Measurements from ENCODE around the gene RDH14. TPM values are rescaled to one million over a fixed set of nuclear protein-coding genes. Genes with fewer than 3 reads are reported as not detected.

The RDH14 gene
- total RNA-seq, 1 donor from 2014 or later: 14.2 TPM

GRCh38 chr2:18525852-18526251, 34.6 kb downstream of the RDH14 start:
- no peak for DNase-seq
- no peaks in the 10 kb centered on the region for H3K36me3 Mint-ChIP-seq (ENCODE audit: low read depth)
- no peak overlapping the region for H3K4me3 Mint-ChIP-seq
- no peak overlapping the region for H3K27ac Mint-ChIP-seq
- no peaks in the 10 kb centered on the region for H3K4me1 Mint-ChIP-seq
- H3K27me3 Mint-ChIP-seq: peaks cover 2% of the 10 kb centered on the region
- intact Hi-C loops (cut with micrococcal nuclease): no loop called here
- no peaks in the 10 kb centered on the region for H3K9me3 Mint-ChIP-seq

- H3K4me1 Mint-ChIP-seq: no peaks in the 10 kb centered on the region
- no peak for DNase-seq
- intact Hi-C loops (cut with micrococcal nuclease): no loop called here
- no peak overlapping the region for H3K4me3 Mint-ChIP-seq
- no peaks in the 10 kb centered on the region for H3K36me3 Mint-ChIP-seq (ENCODE audit: low read depth)
- no peak overlapping the region for H3K27ac Mint-ChIP-seq
- H3K27me3 Mint-ChIP-seq: peaks cover 4% of the 10 kb centered on the region
- no peaks in the 10 kb centered on the region for H3K9me3 Mint-ChIP-seq
Measured at GRCh38 chr2:18525236-18525635, 35.2 kb downstream of the RDH14 start.

- Mint-ChIP-seq H3K27ac (no peak overlapping the region), H3K4me3 (no peak overlapping the region), H3K36me3 (ENCODE audit: low read depth) (no peaks in the 10 kb centered on the region), H3K27me3 (peaks cover 2% of the 10 kb centered on the region), H3K9me3 (no peaks in the 10 kb centered on the region), H3K4me1 (no peaks in the 10 kb centered on the region)
- intact Hi-C loops (cut with micrococcal nuclease): loop anchor here (5.0 kb wide), 1 partner anchor 840 kb away; no protein-coding TSS in a partner anchor
- DNase-seq: no peak
Measured at GRCh38 chr2:18522484-18523146, 37.8 kb downstream of the RDH14 start.

- H3K4me1 Mint-ChIP-seq: no peaks in the 10 kb centered on the region
- no peaks in the 10 kb centered on the region for H3K36me3 Mint-ChIP-seq (ENCODE audit: low read depth)
- H3K4me3 Mint-ChIP-seq: no peak overlapping the region
- peak; percentile 90 for DNase-seq
- peaks cover 9% of the 10 kb centered on the region for H3K27me3 Mint-ChIP-seq
- no peaks in the 10 kb centered on the region for H3K9me3 Mint-ChIP-seq
- intact Hi-C loops (cut with micrococcal nuclease): loop anchor here (1.0 to 5.0 kb wide), 2 partner anchors 842 to 1343 kb away; no protein-coding TSS in a partner anchor
- no peak overlapping the region for H3K27ac Mint-ChIP-seq
Measured at GRCh38 chr2:18520451-18521425, 39.7 kb downstream of the RDH14 start.

- Mint-ChIP-seq H3K27ac (no peak overlapping the region), H3K9me3 (no peaks in the 10 kb centered on the region), H3K4me1 (no peaks in the 10 kb centered on the region), H3K4me3 (no peak overlapping the region), H3K36me3 (ENCODE audit: low read depth) (no peaks in the 10 kb centered on the region), H3K27me3 (peaks cover 9% of the 10 kb centered on the region)
- no peak for DNase-seq
- intact Hi-C loops (cut with micrococcal nuclease): loop anchor here (1.0 to 5.0 kb wide), 2 partner anchors 842 to 1343 kb away; no protein-coding TSS in a partner anchor
Measured at GRCh38 chr2:18519914-18520450, 40.5 kb downstream of the RDH14 start.

- Mint-ChIP-seq H3K36me3 (ENCODE audit: low read depth) (no peaks in the 10 kb centered on the region), H3K4me3 (no peak overlapping the region), H3K9me3 (no peaks in the 10 kb centered on the region), H3K4me1 (no peaks in the 10 kb centered on the region), H3K27me3 (peaks cover 10% of the 10 kb centered on the region), H3K27ac (no peak overlapping the region)
- intact Hi-C loops (cut with micrococcal nuclease): no loop called here
- DNase-seq: peak; percentile 32
Measured at GRCh38 chr2:18518116-18519111, 42.0 kb downstream of the RDH14 start.

- H3K4me3 Mint-ChIP-seq: no peak overlapping the region
- no peaks in the 10 kb centered on the region for H3K4me1 Mint-ChIP-seq
- H3K27ac Mint-ChIP-seq: no peak overlapping the region
- intact Hi-C loops (cut with micrococcal nuclease): no loop called here
- DNase-seq: peak; percentile 14
- H3K36me3 Mint-ChIP-seq (ENCODE audit: low read depth): no peaks in the 10 kb centered on the region
- peaks cover 10% of the 10 kb centered on the region for H3K27me3 Mint-ChIP-seq
- no peaks in the 10 kb centered on the region for H3K9me3 Mint-ChIP-seq
Measured at GRCh38 chr2:18517386-18517785, 43.1 kb downstream of the RDH14 start.

- Mint-ChIP-seq H3K27ac (no peak overlapping the region), H3K4me1 (no peaks in the 10 kb centered on the region), H3K27me3 (peaks cover 12% of the 10 kb centered on the region), H3K9me3 (no peaks in the 10 kb centered on the region), H3K36me3 (ENCODE audit: low read depth) (no peaks in the 10 kb centered on the region), H3K4me3 (no peak overlapping the region)
- intact Hi-C loops (cut with micrococcal nuclease): no loop called here
- peak; percentile 16 for DNase-seq
Measured at GRCh38 chr2:18516112-18516511, 44.3 kb downstream of the RDH14 start.

- no peaks in the 10 kb centered on the region for H3K36me3 Mint-ChIP-seq (ENCODE audit: low read depth)
- intact Hi-C loops (cut with micrococcal nuclease): no loop called here
- DNase-seq: peak; percentile 29
Measured at GRCh38 chr2:18514526-18515461, 45.7 kb downstream of the RDH14 start.

GRCh38 chr2:18510775-18511174, 49.7 kb downstream of the RDH14 start:
- Mint-ChIP-seq H3K27me3 (peaks cover 5% of the 10 kb centered on the region), H3K9me3 (no peaks in the 10 kb centered on the region), H3K4me3 (no peak overlapping the region), H3K4me1 (no peaks in the 10 kb centered on the region), H3K27ac (no peak overlapping the region), H3K36me3 (ENCODE audit: low read depth) (no peaks in the 10 kb centered on the region)
- DNase-seq: no peak
- intact Hi-C loops (cut with micrococcal nuclease): no loop called here

More at GRCh38 chr2:18514526-18515461, 45.7 kb downstream of the RDH14 start:
- Mint-ChIP-seq H3K27ac (no peak overlapping the region), H3K27me3 (peaks cover 11% of the 10 kb centered on the region), H3K4me1 (no peaks in the 10 kb centered on the region), H3K4me3 (no peak overlapping the region), H3K9me3 (no peaks in the 10 kb centered on the region)

GRCh38 chr2:18506883-18507509, 53.5 kb downstream of the RDH14 start:
- intact Hi-C loops (cut with micrococcal nuclease): no loop called here

More at GRCh38 chr2:18506883-18507509, 53.5 kb downstream of the RDH14 start:
- no peaks in the 10 kb centered on the region for H3K9me3 Mint-ChIP-seq
- H3K4me3 Mint-ChIP-seq: no peak overlapping the region
- H3K36me3 Mint-ChIP-seq (ENCODE audit: low read depth): no peaks in the 10 kb centered on the region
- H3K27ac Mint-ChIP-seq: no peak overlapping the region
- H3K4me1 Mint-ChIP-seq: no peaks in the 10 kb centered on the region
- H3K27me3 Mint-ChIP-seq: peaks cover 7% of the 10 kb centered on the region
- DNase-seq: no peak

Data from activated CD4-positive, alpha-beta T cell treated with anti-CD3 and anti-CD28 coated beads, Interleukin-2, amount 10 ng/mL, durations not matched to agents 24 days and 14 days (primary cell).